Amygdala (tissue), 56 donors: Measurements from ENCODE around the gene GRB7.
"Not testable (repeated sequence)": the region's sequence is repeated elsewhere in the genome, so short reads cannot be mapped to it uniquely, and the experiment has no call there.

Experiments
- DNase-seq, 56 donors: peaks; one replicate each; lab custom pipeline; 2025; lab: John Stamatoyannopoulos, UW

The GRB7 gene

GRCh38 chr17:39709319-39709997 lies 28.3 kb upstream of the GRB7 start:
- no peak for DNase-seq

GRCh38 chr17:39709998-39710964 lies 27.5 kb upstream of the GRB7 start:
- no peak for DNase-seq

- DNase-seq: not testable (repeated sequence)
Measured at GRCh38 chr17:39711071-39711470, 26.7 kb upstream of the GRB7 start.

GRCh38 chr17:39711851-39712250 lies 25.9 kb upstream of the GRB7 start:
- no peak for DNase-seq

- no peak for DNase-seq
Measured at GRCh38 chr17:39714234-39714633, 23.5 kb upstream of the GRB7 start.

- DNase-seq: no peak
Measured at GRCh38 chr17:39715375-39716072, 22.2 kb upstream of the GRB7 start.

- no peak for DNase-seq
Measured at GRCh38 chr17:39716073-39716818, 21.5 kb upstream of the GRB7 start.

- DNase-seq: no peak
Measured at GRCh38 chr17:39716879-39717536, 20.7 kb upstream of the GRB7 start.

- no peak for DNase-seq
Measured at GRCh38 chr17:39717660-39718059, 20.1 kb upstream of the GRB7 start.

GRCh38 chr17:39719563-39720355 lies 18.0 kb upstream of the GRB7 start:
- DNase-seq: no peak

- no peak for DNase-seq
Measured at GRCh38 chr17:39722104-39722503, 15.6 kb upstream of the GRB7 start.

GRCh38 chr17:39722965-39723848 lies 14.5 kb upstream of the GRB7 start:
- no peak for DNase-seq

- no peak for DNase-seq
Measured at GRCh38 chr17:39724731-39725130, 13.0 kb upstream of the GRB7 start.

GRCh38 chr17:39725923-39726322 lies 11.8 kb upstream of the GRB7 start:
- not testable (repeated sequence) for DNase-seq

GRCh38 chr17:39726617-39727016 lies 11.1 kb upstream of the GRB7 start:
- no peak for DNase-seq

- no peak for DNase-seq
Measured at GRCh38 chr17:39727556-39727955, 10.2 kb upstream of the GRB7 start.

- DNase-seq: no peak
Measured at GRCh38 chr17:39729280-39729851, 8.4 kb upstream of the GRB7 start.
